Measurements from ENCODE around the gene PRCD. TPM values are rescaled to one million over a fixed set of nuclear protein-coding genes. Genes with fewer than 3 reads are reported as not detected.

PRCD gene
- total RNA-seq, 2 donors from 2014 or later = 0.29 to 1.2 TPM

GRCh38 chr17:76581515-76581914 lies 41.7 kb downstream of the PRCD start:
- intact Hi-C loops (cut with DNase I) = no loop called here
- TF ChIP-seq CTCF (IDR thresholded peaks at IDR 0.05) = no peak
- Histone ChIP-seq H3K27me3 (peaks cover 19% of the 10 kb centered on the region), H3K36me3 (no peaks in the 10 kb centered on the region), H3K4me3 (no peak overlapping the region), H3K27ac (no peak overlapping the region), H3K9ac (ENCODE audit: low read depth in 2 of 2, low read length in 2 of 2) (no peak overlapping the region), H3K4me1 (no peaks in the 10 kb centered on the region), H3K9me3 (no peaks in the 10 kb centered on the region)
- DNase-seq = no peak

- Histone ChIP-seq H3K4me3 (no peak overlapping the region), H3K4me1 (no peaks in the 10 kb centered on the region), H3K9me3 (no peaks in the 10 kb centered on the region), H3K27ac (no peak overlapping the region), H3K9ac (ENCODE audit: low read depth in 2 of 2, low read length in 2 of 2) (no peak overlapping the region), H3K27me3 (peaks cover 25% of the 10 kb centered on the region), H3K36me3 (no peaks in the 10 kb centered on the region)
- DNase-seq = no peak
- intact Hi-C loops (cut with DNase I) = no loop called here
- no peak for TF ChIP-seq CTCF (IDR thresholded peaks at IDR 0.05)
These were observed 42.8 kb downstream of the PRCD start for GRCh38 chr17:76582660-76583059.

GRCh38 chr17:76584427-76585032 lies 44.7 kb downstream of the PRCD start:
- no peak for DNase-seq
- Histone ChIP-seq H3K36me3 (no peaks in the 10 kb centered on the region), H3K9ac (ENCODE audit: low read depth in 2 of 2, low read length in 2 of 2) (peak overlapping the region in 1 of 2 donors; percentile 78), H3K4me1 (no peaks in the 10 kb centered on the region), H3K27me3 (peaks cover 25% of the 10 kb centered on the region), H3K27ac (peak overlapping the region; percentile 40), H3K4me3 (peak overlapping the region; percentile 69), H3K9me3 (no peaks in the 10 kb centered on the region)
- TF ChIP-seq CTCF (IDR thresholded peaks at IDR 0.05) = no peak
- intact Hi-C loops (cut with DNase I) = no loop called here

- intact Hi-C loops (cut with DNase I) = no loop called here
- no peak for TF ChIP-seq CTCF (IDR thresholded peaks at IDR 0.05)
- H3K27ac ChIP-seq = peak overlapping the region; percentile 40
- H3K36me3 ChIP-seq = no peaks in the 10 kb centered on the region
- H3K9ac ChIP-seq (ENCODE audit: low read depth in 2 of 2, low read length in 2 of 2) = peak overlapping the region; percentile 32 to 78
- peak; percentile 42 for DNase-seq
- H3K9me3 ChIP-seq = no peaks in the 10 kb centered on the region
- H3K27me3 ChIP-seq = peaks cover 25% of the 10 kb centered on the region
- H3K4me1 ChIP-seq = no peaks in the 10 kb centered on the region
- H3K4me3 ChIP-seq = peak overlapping the region; percentile 69
These were observed 45.3 kb downstream of the PRCD start for GRCh38 chr17:76585033-76585648.

- DNase-seq = peak; percentile 75
- no peaks in the 10 kb centered on the region for H3K4me1 ChIP-seq
- H3K27ac ChIP-seq = peak within 1 kb of the TSS; percentile 40
- H3K27me3 ChIP-seq = peaks cover 25% of the 10 kb centered on the region
- intact Hi-C loops (cut with DNase I) = no loop called here
- TF ChIP-seq CTCF (IDR thresholded peaks at IDR 0.05) = no peak
- peak within 1 kb of the TSS; percentile 32 to 78 for H3K9ac ChIP-seq (ENCODE audit: low read depth in 2 of 2, low read length in 2 of 2)
- H3K4me3 ChIP-seq = peak within 1 kb of the TSS; percentile 69
- H3K9me3 ChIP-seq = no peaks in the 10 kb centered on the region
- no peaks in the 10 kb centered on the region for H3K36me3 ChIP-seq
These were observed 46.1 kb downstream of the PRCD start, which contains the start of gene ST6GALNAC2 for GRCh38 chr17:76585649-76586593. Gene ST6GALNAC2, minus strand, starts transcription at chr17:76585860. Its CDS starts 52 bp downstream, at chr17:76585808.

Data from colonic mucosa (tissue), 4 donors.